ENCODE data around the gene PRORP. TPM values are rescaled to one million over a fixed set of nuclear protein-coding genes. Genes with fewer than 3 reads are reported as not detected.
A peak's percentile ranks its signal among the peaks of the same experiment; 100 is the strongest.

PRORP gene
- total and polyA plus RNA-seq, 2 of the 13 experiments (the other 11 are each of a cell fraction or from before 2014, with no cell fraction given) = 48.9 to 88.7 TPM

DNA sequence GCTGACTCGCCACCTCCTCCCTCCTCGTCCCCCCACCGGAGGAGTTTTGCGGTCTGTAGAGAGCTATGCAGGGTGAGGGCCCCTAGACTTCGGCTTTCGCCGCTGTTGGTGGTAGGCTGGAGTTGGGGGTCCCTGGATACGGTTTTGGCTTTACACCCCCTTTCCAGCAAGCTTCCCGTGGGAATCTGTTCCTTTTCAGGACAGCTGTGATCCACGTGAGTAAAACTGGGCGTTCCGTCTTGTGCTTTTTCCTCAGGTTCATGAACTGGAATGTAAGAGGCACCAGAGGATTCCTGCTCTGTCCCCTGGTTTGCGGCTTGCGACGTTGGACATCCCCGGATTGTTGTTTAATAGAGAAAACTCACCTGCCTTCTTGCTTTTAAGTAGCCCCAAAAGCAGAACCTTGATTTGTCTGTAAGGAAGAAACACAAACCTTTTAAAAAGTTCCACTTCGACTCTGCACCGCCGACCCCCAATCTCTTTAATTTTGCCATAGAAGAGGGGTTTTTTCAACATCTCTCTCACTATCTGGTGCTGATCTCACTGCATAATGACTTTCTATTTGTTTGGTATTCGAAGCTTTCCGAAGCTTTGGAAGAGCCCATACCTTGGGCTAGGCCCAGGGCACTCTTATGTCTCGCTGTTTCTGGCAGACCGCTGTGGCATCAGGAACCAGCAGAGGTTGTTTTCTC is 490 bp downstream of the PRORP start (continued):
- TF ChIP-seq ZNF776 (CRISPR knock-in tag; IDR thresholded peaks at IDR 0.05) (peak; percentile 95; the same call in 1 of the 2 replicates), ZNF777 (CRISPR knock-in tag; IDR thresholded peaks at IDR 0.05) (no peak), RELA (CRISPR knock-in tag; IDR thresholded peaks at IDR 0.05) (no peak), RBM39 (IDR thresholded peaks at IDR 0.05; ENCODE audit: low read depth, low read length, poor library complexity, severe bottlenecking) (no peak), ZBTB21 (CRISPR knock-in tag; IDR thresholded peaks at IDR 0.05) (0 out of 2 replicates have a peak, but pooled peaks have one; percentile 5), SP5 (CRISPR knock-in tag; IDR thresholded peaks at IDR 0.05; ENCODE audit: borderline replicate concordance, low read depth) (no peak; the same call in 1 of the 2 replicates), HNRNPH1 (optimal IDR thresholded peaks at IDR 0.05; ENCODE audit: low read depth, low read length) (peak; percentile 26), ZKSCAN1 (IDR thresholded peaks at IDR 0.05; ENCODE audit: low read length) (no peak), ZNF687 (CRISPR knock-in tag; IDR thresholded peaks at IDR 0.05) (no peak; the same call in 1 of the 2 replicates), ZBTB46 (CRISPR knock-in tag; IDR thresholded peaks at IDR 0.05; ENCODE audit: borderline replicate concordance) (peak; percentile 16; the same call in 1 of the 2 replicates), MXD3 (CRISPR knock-in tag; IDR thresholded peaks at IDR 0.05) (peak; percentile 20; the same call in 1 of the 2 replicates), ZNF556 (CRISPR knock-in tag; IDR thresholded peaks at IDR 0.05; ENCODE audit: borderline replicate concordance) (peak; percentile 80; the same call in 1 of the 2 replicates)
- TF ChIP-seq, protein P1, sequence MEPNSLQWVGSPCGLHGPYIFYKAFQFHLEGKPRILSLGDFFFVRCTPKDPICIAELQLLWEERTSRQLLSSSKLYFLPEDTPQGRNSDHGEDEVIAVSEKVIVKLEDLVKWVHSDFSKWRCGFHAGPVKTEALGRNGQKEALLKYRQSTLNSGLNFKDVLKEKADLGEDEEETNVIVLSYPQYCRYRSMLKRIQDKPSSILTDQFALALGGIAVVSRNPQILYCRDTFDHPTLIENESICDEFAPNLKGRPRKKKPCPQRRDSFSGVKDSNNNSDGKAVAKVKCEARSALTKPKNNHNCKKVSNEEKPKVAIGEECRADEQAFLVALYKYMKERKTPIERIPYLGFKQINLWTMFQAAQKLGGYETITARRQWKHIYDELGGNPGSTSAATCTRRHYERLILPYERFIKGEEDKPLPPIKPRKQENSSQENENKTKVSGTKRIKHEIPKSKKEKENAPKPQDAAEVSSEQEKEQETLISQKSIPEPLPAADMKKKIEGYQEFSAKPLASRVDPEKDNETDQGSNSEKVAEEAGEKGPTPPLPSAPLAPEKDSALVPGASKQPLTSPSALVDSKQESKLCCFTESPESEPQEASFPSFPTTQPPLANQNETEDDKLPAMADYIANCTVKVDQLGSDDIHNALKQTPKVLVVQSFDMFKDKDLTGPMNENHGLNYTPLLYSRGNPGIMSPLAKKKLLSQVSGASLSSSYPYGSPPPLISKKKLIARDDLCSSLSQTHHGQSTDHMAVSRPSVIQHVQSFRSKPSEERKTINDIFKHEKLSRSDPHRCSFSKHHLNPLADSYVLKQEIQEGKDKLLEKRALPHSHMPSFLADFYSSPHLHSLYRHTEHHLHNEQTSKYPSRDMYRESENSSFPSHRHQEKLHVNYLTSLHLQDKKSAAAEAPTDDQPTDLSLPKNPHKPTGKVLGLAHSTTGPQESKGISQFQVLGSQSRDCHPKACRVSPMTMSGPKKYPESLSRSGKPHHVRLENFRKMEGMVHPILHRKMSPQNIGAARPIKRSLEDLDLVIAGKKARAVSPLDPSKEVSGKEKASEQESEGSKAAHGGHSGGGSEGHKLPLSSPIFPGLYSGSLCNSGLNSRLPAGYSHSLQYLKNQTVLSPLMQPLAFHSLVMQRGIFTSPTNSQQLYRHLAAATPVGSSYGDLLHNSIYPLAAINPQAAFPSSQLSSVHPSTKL (CRISPR knock-in tag; IDR thresholded peaks at IDR 0.05) = no peak
- TF ChIP-seq, protein P2, sequence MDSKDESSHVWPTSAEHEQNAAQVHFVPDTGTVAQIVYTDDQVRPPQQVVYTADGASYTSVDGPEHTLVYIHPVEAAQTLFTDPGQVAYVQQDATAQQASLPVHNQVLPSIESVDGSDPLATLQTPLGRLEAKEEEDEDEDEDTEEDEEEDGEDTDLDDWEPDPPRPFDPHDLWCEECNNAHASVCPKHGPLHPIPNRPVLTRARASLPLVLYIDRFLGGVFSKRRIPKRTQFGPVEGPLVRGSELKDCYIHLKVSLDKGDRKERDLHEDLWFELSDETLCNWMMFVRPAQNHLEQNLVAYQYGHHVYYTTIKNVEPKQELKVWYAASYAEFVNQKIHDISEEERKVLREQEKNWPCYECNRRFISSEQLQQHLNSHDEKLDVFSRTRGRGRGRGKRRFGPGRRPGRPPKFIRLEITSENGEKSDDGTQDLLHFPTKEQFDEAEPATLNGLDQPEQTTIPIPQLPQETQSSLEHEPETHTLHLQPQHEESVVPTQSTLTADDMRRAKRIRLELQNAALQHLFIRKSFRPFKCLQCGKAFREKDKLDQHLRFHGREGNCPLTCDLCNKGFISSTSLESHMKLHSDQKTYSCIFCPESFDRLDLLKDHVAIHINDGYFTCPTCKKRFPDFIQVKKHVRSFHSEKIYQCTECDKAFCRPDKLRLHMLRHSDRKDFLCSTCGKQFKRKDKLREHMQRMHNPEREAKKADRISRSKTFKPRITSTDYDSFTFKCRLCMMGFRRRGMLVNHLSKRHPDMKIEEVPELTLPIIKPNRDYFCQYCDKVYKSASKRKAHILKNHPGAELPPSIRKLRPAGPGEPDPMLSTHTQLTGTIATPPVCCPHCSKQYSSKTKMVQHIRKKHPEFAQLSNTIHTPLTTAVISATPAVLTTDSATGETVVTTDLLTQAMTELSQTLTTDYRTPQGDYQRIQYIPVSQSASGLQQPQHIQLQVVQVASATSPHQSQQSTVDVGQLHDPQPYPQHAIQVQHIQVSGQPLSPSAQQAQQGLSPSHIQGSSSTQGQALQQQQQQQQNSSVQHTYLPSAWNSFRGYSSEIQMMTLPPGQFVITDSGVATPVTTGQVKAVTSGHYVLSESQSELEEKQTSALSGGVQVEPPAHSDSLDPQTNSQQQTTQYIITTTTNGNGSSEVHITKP (CRISPR knock-in tag; IDR thresholded peaks at IDR 0.05; ENCODE audit: low read depth) = no peak

All from HepG2 (cell line).